ENCODE data around the gene PTGES. TPM values are rescaled to one million over a fixed set of nuclear protein-coding genes. Genes with fewer than 3 reads are reported as not detected.

PTGES gene
- total RNA-seq, 1 experiment from 2014 or later: 2.5 TPM

DNA sequence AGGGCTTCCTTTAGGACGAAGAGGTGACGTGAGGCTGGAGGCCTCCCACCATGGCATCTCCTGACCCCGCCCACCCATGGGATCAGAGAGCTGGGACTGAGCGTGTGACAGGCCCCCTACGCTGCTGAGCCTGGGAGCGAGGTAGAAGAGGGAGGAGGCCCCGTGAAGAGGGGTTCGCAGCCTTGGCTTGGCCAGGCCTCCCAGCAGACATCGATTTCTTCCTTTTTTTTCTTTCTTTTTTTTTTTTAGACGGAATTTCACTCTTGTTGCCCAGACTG is 39.5 kb downstream of the PTGES start:
- ChIA-PET POLR2A (no interaction called here), CTCF (interaction anchor here (0.5 to 3.1 kb wide), 6 partner anchors 14 to 257 kb away, joined by 3 to 15 read pairs (median 5); no protein-coding TSS in a partner anchor)
- no peaks in the 10 kb centered on the region for H3K27me3 Mint-ChIP-seq (ENCODE audit: low read depth)
- H3K36me3 Mint-ChIP-seq: no peaks in the 10 kb centered on the region
- TF ChIP-seq TEAD1 (CRISPR knock-in tag; IDR thresholded peaks at IDR 0.05) (no peak), ZBTB21 (CRISPR knock-in tag; IDR thresholded peaks at IDR 0.05; ENCODE audit: borderline replicate concordance) (no peak), TCF7 (CRISPR knock-in tag; IDR thresholded peaks at IDR 0.05; ENCODE audit: low read depth) (no peak)
- TF ChIP-seq, protein P1, sequence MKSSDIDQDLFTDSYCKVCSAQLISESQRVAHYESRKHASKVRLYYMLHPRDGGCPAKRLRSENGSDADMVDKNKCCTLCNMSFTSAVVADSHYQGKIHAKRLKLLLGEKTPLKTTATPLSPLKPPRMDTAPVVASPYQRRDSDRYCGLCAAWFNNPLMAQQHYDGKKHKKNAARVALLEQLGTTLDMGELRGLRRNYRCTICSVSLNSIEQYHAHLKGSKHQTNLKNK (CRISPR knock-in tag; IDR thresholded peaks at IDR 0.05): no peak
- DNase-seq (ENCODE audit: low spot score) (no peak), ATAC-seq (peak; percentile 16; the same call in 1 of the 2 replicates)
- H3K27ac Mint-ChIP-seq: no peak overlapping the region
- no peaks in the 10 kb centered on the region for H3K9me3 Mint-ChIP-seq
- H3K4me1 Mint-ChIP-seq: peaks cover 12% of the 10 kb centered on the region
- H3K4me3 Mint-ChIP-seq: no peak overlapping the region

DNA sequence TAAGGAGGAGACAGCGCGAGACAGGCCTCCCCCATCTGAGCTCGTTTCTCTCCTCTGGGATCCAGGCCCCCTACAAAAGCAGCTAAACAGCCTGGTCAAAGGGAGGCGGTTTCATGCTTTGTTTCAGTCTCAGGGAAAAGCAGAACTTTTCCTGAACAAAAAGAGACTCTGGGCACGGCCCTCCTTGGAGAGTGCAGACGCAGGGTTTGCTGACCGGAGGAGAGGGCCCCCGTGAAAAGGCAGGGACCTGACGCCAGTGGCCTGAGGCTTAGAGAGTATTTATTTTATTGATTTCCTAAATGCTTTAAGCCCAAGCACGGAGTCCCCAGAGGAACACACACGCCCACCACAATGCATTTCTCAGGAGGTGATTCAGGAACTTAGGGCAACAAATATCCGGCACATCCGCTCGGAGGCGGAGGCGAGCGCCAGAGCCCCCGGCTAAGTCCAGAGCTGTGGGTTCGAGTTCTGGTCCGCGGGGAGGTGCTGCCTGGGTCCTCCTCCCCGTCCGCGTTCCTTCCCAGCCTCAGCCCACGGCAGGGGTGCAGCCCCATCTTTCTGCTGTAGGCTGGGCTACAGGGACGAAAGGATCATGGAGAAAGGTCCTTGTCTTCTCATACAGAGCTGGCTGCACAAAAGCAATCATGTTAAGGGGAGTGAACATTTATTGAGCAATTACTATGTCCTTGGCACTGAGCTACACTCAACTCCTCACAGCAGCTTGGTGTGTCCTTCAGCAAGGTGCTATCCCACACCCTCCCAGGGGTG is 40.0 kb downstream of the PTGES start:
- POLR2A ChIA-PET: interaction anchor here (1.2 kb wide), 1 partner anchor 23 kb away, joined by 3 read pairs; no protein-coding TSS in a partner anchor
- H3K9me3 Mint-ChIP-seq: no peaks in the 10 kb centered on the region
- H3K4me3 Mint-ChIP-seq: no peak overlapping the region
- peaks cover 12% of the 10 kb centered on the region for H3K4me1 Mint-ChIP-seq
- CTCF ChIA-PET: interaction anchor here (0.8 to 1.8 kb wide), 7 partner anchors 8 to 570 kb away, joined by 3 to 7 read pairs (median 5); no protein-coding TSS in a partner anchor
- TF ChIP-seq TP53 (CRISPR knock-in tag; IDR thresholded peaks at IDR 0.05) (no peak), MXD4 (CRISPR knock-in tag; IDR thresholded peaks at IDR 0.05; ENCODE audit: borderline replicate concordance) (no peak)
- TF ChIP-seq, protein P2, sequence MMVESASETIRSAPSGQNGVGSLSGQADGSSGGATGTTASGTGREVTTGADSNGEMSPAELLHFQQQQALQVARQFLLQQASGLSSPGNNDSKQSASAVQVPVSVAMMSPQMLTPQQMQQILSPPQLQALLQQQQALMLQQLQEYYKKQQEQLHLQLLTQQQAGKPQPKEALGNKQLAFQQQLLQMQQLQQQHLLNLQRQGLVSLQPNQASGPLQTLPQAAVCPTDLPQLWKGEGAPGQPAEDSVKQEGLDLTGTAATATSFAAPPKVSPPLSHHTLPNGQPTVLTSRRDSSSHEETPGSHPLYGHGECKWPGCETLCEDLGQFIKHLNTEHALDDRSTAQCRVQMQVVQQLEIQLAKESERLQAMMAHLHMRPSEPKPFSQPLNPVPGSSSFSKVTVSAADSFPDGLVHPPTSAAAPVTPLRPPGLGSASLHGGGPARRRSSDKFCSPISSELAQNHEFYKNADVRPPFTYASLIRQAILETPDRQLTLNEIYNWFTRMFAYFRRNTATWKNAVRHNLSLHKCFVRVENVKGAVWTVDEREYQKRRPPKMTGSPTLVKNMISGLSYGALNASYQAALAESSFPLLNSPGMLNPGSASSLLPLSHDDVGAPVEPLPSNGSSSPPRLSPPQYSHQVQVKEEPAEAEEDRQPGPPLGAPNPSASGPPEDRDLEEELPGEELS (CRISPR knock-in tag; IDR thresholded peaks at IDR 0.05): no peak
- DNase-seq (ENCODE audit: low spot score): no peak
- H3K27ac Mint-ChIP-seq: peak overlapping the region; percentile 27; the same call in 1 of the 2 replicates
- ATAC-seq: no peak; the same call in 1 of the 2 replicates
- no peaks in the 10 kb centered on the region for H3K27me3 Mint-ChIP-seq (ENCODE audit: low read depth)
- no peaks in the 10 kb centered on the region for H3K36me3 Mint-ChIP-seq

DNA sequence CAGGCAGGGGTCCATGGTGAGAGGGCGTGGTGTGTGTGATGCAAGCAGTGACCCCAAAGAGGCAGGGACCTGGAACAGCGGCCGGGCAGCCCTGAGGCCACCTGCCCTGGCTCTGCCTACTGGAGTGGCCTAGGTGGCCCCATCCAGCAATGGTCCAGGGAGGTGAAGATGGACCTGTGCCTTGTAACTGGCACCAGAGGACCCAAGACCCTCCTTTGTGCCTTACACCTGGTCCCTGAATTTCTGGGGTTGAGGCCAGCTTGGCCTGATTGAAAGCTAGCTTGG is 42.7 kb downstream of the PTGES start:
- no peak overlapping the region for H3K4me3 Mint-ChIP-seq
- no peaks in the 10 kb centered on the region for H3K27me3 Mint-ChIP-seq (ENCODE audit: low read depth)
- H3K9me3 Mint-ChIP-seq: no peaks in the 10 kb centered on the region
- H3K27ac Mint-ChIP-seq: no peak overlapping the region
- H3K36me3 Mint-ChIP-seq: no peaks in the 10 kb centered on the region
- TF ChIP-seq, protein P3, sequence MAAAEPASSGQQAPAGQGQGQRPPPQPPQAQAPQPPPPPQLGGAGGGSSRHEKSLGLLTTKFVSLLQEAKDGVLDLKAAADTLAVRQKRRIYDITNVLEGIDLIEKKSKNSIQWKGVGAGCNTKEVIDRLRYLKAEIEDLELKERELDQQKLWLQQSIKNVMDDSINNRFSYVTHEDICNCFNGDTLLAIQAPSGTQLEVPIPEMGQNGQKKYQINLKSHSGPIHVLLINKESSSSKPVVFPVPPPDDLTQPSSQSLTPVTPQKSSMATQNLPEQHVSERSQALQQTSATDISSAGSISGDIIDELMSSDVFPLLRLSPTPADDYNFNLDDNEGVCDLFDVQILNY (CRISPR knock-in tag; IDR thresholded peaks at IDR 0.05): no peak
- TF ChIP-seq FOXP1 (CRISPR knock-in tag; IDR thresholded peaks at IDR 0.05; ENCODE audit: borderline replicate concordance) (no peak), FOXK1 (CRISPR knock-in tag; IDR thresholded peaks at IDR 0.05) (no peak), MXD4 (CRISPR knock-in tag; IDR thresholded peaks at IDR 0.05; ENCODE audit: borderline replicate concordance) (no peak), RORB (CRISPR knock-in tag; IDR thresholded peaks at IDR 0.05) (no peak), SOX15 (CRISPR knock-in tag; IDR thresholded peaks at IDR 0.05) (no peak), NR3C1 (CRISPR knock-in tag; conservative IDR thresholded peaks at IDR 0.05; ENCODE audit: low read depth) (no peak), SMAD4 (CRISPR knock-in tag; IDR thresholded peaks at IDR 0.05) (no peak)
- TF ChIP-seq, protein P4, sequence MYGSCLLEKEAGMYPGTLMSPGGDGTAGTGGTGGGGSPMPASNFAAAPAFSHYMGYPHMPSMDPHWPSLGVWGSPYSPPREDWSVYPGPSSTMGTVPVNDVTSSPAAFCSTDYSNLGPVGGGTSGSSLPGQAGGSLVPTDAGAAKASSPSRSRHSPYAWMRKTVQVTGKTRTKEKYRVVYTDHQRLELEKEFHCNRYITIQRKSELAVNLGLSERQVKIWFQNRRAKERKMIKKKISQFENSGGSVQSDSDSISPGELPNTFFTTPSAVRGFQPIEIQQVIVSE (CRISPR knock-in tag; IDR thresholded peaks at IDR 0.05; ENCODE audit: borderline replicate concordance): no peak
- TF ChIP-seq, protein P5, sequence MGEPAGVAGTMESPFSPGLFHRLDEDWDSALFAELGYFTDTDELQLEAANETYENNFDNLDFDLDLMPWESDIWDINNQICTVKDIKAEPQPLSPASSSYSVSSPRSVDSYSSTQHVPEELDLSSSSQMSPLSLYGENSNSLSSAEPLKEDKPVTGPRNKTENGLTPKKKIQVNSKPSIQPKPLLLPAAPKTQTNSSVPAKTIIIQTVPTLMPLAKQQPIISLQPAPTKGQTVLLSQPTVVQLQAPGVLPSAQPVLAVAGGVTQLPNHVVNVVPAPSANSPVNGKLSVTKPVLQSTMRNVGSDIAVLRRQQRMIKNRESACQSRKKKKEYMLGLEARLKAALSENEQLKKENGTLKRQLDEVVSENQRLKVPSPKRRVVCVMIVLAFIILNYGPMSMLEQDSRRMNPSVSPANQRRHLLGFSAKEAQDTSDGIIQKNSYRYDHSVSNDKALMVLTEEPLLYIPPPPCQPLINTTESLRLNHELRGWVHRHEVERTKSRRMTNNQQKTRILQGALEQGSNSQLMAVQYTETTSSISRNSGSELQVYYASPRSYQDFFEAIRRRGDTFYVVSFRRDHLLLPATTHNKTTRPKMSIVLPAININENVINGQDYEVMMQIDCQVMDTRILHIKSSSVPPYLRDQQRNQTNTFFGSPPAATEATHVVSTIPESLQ (CRISPR knock-in tag; IDR thresholded peaks at IDR 0.05): no peak
- TF ChIP-seq, protein P6, sequence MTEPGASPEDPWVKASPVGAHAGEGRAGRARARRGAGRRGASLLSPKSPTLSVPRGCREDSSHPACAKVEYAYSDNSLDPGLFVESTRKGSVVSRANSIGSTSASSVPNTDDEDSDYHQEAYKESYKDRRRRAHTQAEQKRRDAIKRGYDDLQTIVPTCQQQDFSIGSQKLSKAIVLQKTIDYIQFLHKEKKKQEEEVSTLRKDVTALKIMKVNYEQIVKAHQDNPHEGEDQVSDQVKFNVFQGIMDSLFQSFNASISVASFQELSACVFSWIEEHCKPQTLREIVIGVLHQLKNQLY (CRISPR knock-in tag; IDR thresholded peaks at IDR 0.05): no peak
- ChIA-PET POLR2A (no interaction called here), CTCF (interaction anchor here (1.0 to 2.4 kb wide), 2 partner anchors 11 to 17 kb away, joined by 6 to 12 read pairs; no protein-coding TSS in a partner anchor)
- peaks cover 12% of the 10 kb centered on the region for H3K4me1 Mint-ChIP-seq
- DNase-seq (ENCODE audit: low spot score): no peak
- no peak for ATAC-seq
